Brain microvascular endothelial cell (primary cell): ENCODE results near the gene RPL19.

Experiments used
- DNase-seq: peaks from one replicate; pipeline ENCODE4 v3.0.0-alpha.2; 2020
- H3K27ac ChIP-seq: fragments of 250-450 bp; sonication (Bioruptor Pico); 2 replicates; pipeline ENCODE4 v1.5.1; 2020; ENCODE audit warnings: mild to moderate bottlenecking, moderate library complexity
- H3K27me3 ChIP-seq: fragments of 250-450 bp; sonication (Bioruptor Pico); replicated peaks from 2 replicates; pipeline ENCODE4 v1.5.1; 2020; ENCODE audit warnings: mild to moderate bottlenecking
- H3K36me3 ChIP-seq: fragments of 250-450 bp; sonication (Bioruptor Pico); replicated peaks from 2 replicates; pipeline ENCODE4 v1.5.1; 2020; ENCODE audit warnings: mild to moderate bottlenecking
- H3K4me3 ChIP-seq: 2 replicates; pipeline ENCODE4 v1.5.1; 2011; ENCODE audit warnings: low read depth, mild to moderate bottlenecking, control low read depth, low read length, moderate library complexity
- in situ Hi-C: cut with HindIII; loops from 2 replicates; pipeline ENCODE4 v1.10.0; 2017; ENCODE audit warnings: low sequenced_read_pairs, low pct_ligation_motif_present
- TF ChIP-seq, protein P1 (sequence below): IDR thresholded peaks from 2 replicates; pipeline ENCODE4 v1.5.1; 2011; ENCODE audit warnings: low read depth, mild to moderate bottlenecking, moderate library complexity, low read length, control low read depth, inconsistent platforms; ENCODE audit errors: missing control alignments

The RPL19 gene

DNA sequence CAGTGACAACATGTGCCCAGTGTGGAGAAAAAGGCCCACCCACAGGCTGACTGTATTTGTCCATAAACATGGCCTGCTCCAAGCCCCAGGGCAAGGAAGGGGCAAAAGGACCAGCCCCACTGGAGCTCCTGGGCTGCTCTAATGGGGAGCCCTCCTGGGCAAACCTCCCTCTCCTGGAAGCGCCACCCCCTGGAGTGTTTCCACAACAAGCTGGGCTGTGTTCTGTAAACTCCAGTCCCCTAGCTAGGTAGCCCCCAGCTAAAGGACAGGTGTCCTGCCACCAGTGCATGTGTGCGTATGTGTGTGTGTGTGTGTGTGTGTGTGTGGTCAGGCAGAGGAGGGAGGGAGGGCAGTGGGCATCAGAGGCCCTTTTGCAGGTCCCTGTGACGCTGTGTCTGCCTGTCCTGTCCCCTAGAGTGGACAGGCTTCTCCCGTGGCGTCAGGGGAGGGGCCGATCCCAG lies 36.9 kb downstream of the RPL19 start:
- in situ Hi-C loops, result no loop called here
- no peak overlapping the region for H3K4me3 ChIP-seq
- H3K27ac ChIP-seq, result no peak overlapping the region

DNA sequence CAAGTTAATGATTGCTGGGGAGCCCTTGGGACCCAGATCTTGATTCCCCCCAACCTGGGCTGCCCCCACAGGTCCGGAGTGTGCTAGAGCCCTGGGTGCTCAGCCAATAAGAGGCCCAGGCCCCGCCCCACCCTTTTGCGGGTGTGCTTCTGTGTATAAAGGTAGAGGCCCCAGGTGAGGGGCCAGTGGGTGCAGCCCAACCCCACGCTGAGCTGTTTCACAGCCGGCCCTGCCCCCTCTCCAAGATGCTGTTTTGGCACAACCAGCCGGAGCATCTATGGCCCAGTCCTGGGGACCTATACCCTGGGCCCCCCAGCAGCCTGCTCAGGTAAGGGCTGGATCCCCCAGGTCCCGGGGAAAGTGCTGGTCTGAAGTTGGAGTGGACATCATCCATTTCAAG lies 37.5 kb downstream of the RPL19 start:
- TF ChIP-seq, protein P1, sequence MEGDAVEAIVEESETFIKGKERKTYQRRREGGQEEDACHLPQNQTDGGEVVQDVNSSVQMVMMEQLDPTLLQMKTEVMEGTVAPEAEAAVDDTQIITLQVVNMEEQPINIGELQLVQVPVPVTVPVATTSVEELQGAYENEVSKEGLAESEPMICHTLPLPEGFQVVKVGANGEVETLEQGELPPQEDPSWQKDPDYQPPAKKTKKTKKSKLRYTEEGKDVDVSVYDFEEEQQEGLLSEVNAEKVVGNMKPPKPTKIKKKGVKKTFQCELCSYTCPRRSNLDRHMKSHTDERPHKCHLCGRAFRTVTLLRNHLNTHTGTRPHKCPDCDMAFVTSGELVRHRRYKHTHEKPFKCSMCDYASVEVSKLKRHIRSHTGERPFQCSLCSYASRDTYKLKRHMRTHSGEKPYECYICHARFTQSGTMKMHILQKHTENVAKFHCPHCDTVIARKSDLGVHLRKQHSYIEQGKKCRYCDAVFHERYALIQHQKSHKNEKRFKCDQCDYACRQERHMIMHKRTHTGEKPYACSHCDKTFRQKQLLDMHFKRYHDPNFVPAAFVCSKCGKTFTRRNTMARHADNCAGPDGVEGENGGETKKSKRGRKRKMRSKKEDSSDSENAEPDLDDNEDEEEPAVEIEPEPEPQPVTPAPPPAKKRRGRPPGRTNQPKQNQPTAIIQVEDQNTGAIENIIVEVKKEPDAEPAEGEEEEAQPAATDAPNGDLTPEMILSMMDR, result no peak
- Histone ChIP-seq H3K4me3 (no peak overlapping the region), H3K27me3 (no peaks in the 10 kb centered on the region), H3K36me3 (no peaks in the 10 kb centered on the region), H3K27ac (no peak overlapping the region)
- in situ Hi-C loops, result no loop called here
- DNase-seq, result no peak

More for the DNA sequence above, 36.9 kb downstream of the RPL19 start:
- Histone ChIP-seq H3K27me3 (no peaks in the 10 kb centered on the region), H3K36me3 (no peaks in the 10 kb centered on the region)
- TF ChIP-seq, protein P1, result no peak
- DNase-seq, result no peak

DNA sequence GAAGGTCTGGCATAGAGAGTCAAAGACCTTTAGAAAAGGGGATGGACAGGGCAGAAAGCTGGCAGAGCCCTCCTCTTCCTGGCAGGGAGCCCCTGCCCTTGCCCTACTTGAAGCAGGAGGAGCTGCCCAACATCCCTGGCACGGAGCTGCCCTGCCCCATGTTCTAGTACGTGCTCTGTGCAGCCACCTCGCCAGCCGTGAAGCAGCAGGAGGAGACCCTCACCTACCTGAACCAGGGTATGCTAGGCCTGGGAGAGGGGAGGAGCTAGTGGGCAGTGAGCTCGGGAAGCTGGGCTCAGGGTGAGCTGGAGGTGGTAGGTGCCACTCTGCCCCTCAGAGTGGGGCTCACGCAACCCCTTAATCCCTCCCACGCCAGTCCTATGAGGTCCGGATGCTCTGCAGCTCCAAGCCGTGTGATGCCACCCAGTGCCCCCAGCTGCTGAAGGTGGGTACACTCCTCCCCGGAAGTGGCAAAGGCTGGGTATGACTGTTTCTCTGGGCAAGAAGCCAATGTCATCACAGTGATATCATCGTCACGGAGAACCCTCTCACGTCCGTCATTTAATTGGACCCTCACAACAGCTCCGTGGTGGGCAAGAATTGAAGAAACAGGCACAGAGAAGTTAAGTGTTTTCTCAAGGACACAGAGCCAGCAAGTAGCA lies 38.4 kb downstream of the RPL19 start:
- H3K27ac ChIP-seq, result no peak overlapping the region
- TF ChIP-seq, protein P1, result no peak
- no peaks in the 10 kb centered on the region for H3K36me3 ChIP-seq
- no peaks in the 10 kb centered on the region for H3K27me3 ChIP-seq
- H3K4me3 ChIP-seq, result no peak overlapping the region
- DNase-seq, result no peak
- in situ Hi-C loops, result no loop called here

DNA sequence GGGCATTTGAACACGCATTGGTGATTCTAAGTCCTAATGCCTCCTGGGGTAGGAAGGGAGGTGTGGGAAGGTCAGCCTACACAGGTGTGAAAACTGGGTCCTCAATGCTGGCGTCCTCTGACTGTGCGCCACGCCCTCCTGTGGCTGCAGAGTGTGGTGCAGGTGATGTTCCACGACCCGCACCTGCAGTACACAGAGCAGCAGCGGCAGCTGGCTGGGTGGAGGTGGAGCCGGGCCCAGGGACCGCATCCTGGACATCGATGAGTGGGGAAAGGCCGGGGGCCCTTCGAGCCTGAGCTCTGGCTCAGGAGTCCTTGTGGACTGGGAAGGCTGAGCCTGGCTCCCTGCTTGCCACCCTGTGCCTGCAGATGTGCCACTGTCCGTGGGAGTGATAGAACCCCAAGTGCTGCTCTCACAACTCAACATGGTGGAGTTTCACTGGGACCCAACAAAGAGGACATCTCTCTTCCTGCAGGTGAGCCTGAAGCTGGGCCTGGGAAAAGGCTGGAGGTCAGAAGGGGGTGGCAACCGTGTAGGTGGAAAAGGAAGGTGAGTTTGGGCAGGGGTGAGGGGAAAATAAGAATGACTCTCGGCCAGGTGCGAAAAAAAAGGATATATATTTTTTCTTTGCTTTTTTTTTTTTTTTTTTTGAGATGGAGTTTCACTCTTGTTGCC lies 39.7 kb downstream of the RPL19 start:
- no peaks in the 10 kb centered on the region for H3K27me3 ChIP-seq
- no peak overlapping the region for H3K27ac ChIP-seq
- H3K4me3 ChIP-seq, result no peak overlapping the region
- no peaks in the 10 kb centered on the region for H3K36me3 ChIP-seq
- no peak for DNase-seq
- in situ Hi-C loops, result no loop called here
- TF ChIP-seq, protein P1, result peak; percentile 82

DNA sequence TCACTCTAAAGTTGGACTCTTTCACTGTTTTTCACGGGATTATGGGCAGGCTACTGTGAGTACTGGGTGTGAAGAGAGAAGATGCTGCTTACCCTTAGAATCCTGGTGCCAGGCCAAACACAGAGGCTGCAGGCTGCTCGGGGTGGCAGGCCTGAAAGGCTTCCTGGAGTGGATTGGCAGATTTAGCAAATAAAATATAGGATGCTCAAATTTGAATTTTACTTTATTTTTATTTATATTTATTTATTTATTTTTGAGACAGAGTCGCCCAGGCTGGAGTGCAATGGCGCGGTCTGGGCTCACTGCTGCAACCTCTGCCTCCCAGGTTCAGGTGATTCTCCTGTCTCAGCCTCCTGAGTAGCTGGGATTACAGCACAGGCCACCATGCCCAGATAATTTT lies 40.5 kb downstream of the RPL19 start:
- TF ChIP-seq, protein P1, result no peak
- Histone ChIP-seq H3K27me3 (no peaks in the 10 kb centered on the region), H3K27ac (no peak overlapping the region), H3K36me3 (no peaks in the 10 kb centered on the region), H3K4me3 (no peak overlapping the region)
- in situ Hi-C loops, result no loop called here
- no peak for DNase-seq
